AG10803 (cell line): ENCODE data around the gene PPARGC1A.

Experiments
- DNase-seq: peaks from one replicate; pipeline ENCODE4 v3.0.0; 2010; ENCODE audit warnings: low read depth
- H3K4me3 ChIP-seq: 2 replicates; pipeline ENCODE4 v1.5.1; 2011; ENCODE audit warnings: mild to moderate bottlenecking, low read length, control low read depth
- CTCF ChIP-seq: conservative IDR thresholded peaks from 2 replicates; pipeline ENCODE4 v1.5.1; 2011; ENCODE audit warnings: mild to moderate bottlenecking, low read length, control low read depth, inconsistent platforms

The PPARGC1A gene

GRCh38 chr4:23750125-23750524, 139.7 kb downstream of the PPARGC1A start:
- no peak overlapping the region for H3K4me3 ChIP-seq
- TF ChIP-seq CTCF = no peak
- no peak for DNase-seq

- H3K4me3 ChIP-seq = no peak overlapping the region
- DNase-seq = no peak
- TF ChIP-seq CTCF = no peak
Observed at GRCh38 chr4:23747281-23747735, 142.5 kb downstream of the PPARGC1A start.

- no peak for TF ChIP-seq CTCF
- DNase-seq = no peak
Observed at GRCh38 chr4:23746672-23747071, 143.2 kb downstream of the PPARGC1A start.

GRCh38 chr4:23746027-23746426, 143.8 kb downstream of the PPARGC1A start:
- H3K4me3 ChIP-seq = no peak overlapping the region
- DNase-seq = no peak
- no peak for TF ChIP-seq CTCF

More at GRCh38 chr4:23746672-23747071, 143.2 kb downstream of the PPARGC1A start:
- H3K4me3 ChIP-seq = no peak overlapping the region

GRCh38 chr4:23745377-23745776, 144.5 kb downstream of the PPARGC1A start:
- no peak overlapping the region for H3K4me3 ChIP-seq
- no peak for TF ChIP-seq CTCF
- no peak for DNase-seq
